HL-60 (cell line): Measurements from ENCODE around the gene NKPD1.

Source experiments
- GABPA ChIP-seq: IDR thresholded peaks from 2 replicates; pipeline ENCODE4 v1.6.1; 2012; ENCODE audit warnings: low read depth
- POLR2AphosphoS5 ChIP-seq: IDR thresholded peaks from 2 replicates; pipeline ENCODE4 v1.6.1; 2012; ENCODE audit warnings: low read depth
- REST ChIP-seq: IDR thresholded peaks from 2 replicates; pipeline ENCODE4 v1.6.1; 2012; ENCODE audit warnings: low read depth; ENCODE audit not compliant: insufficient replicate concordance
- TF ChIP-seq, protein P1 (sequence below): IDR thresholded peaks from one replicate; pipeline ENCODE4 v1.5.1; 2011; ENCODE audit warnings: low read length, control low read depth, inconsistent platforms; ENCODE audit not compliant: insufficient read depth

DNA sequence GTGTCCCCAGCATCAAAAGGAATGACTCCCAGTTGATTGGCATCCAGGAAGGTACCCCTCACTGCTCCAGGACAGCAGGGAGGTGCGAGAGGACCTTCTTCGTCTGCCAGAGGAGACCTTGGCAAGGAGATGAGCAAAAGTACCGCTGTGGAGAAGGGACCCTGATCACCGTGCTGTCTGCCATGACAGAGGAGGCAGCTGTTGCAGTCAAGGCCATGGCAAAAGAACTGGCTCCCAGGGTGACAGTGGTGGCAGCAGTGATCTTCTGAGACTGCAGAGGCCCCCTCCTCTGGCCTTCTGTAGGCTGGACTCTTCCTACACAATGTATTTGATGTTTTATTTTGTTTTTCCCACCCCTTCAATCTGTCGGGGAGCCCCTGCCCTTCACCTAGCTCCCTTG is 32.0 kb downstream of the NKPD1 start:
- TF ChIP-seq, protein P1, sequence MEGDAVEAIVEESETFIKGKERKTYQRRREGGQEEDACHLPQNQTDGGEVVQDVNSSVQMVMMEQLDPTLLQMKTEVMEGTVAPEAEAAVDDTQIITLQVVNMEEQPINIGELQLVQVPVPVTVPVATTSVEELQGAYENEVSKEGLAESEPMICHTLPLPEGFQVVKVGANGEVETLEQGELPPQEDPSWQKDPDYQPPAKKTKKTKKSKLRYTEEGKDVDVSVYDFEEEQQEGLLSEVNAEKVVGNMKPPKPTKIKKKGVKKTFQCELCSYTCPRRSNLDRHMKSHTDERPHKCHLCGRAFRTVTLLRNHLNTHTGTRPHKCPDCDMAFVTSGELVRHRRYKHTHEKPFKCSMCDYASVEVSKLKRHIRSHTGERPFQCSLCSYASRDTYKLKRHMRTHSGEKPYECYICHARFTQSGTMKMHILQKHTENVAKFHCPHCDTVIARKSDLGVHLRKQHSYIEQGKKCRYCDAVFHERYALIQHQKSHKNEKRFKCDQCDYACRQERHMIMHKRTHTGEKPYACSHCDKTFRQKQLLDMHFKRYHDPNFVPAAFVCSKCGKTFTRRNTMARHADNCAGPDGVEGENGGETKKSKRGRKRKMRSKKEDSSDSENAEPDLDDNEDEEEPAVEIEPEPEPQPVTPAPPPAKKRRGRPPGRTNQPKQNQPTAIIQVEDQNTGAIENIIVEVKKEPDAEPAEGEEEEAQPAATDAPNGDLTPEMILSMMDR: no peak
- TF ChIP-seq REST (no peak), POLR2AphosphoS5 (no peak), GABPA (no peak)
